ENCODE measurements around the gene DUSP16.

Gene DUSP16

DNA sequence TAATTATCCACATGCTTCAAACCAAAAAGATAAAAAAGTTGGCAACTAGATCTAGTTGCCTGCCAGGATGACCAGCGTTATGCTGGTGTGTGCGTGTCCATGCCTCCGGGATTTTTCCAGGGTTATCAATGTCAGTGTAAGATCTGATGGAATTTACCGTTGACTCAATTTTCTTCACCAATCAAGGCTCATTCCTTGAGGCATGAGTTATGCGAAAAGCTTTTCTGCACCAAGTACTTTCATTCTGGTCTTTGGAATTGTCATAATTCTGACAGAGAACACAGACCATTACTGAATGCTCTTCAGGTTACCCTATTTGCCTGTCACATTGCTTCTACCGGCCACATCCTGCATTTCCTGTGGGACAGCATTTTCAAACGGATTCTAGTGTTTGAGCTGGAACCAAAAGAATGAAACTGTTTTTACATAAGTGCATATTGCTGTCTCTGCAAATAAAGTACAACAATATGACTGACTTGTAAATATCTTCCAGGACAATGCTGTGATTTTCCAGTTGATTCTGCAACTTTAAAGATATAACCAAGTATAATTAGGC is 91.8 kb downstream of the DUSP16 start:
- TF ChIP-seq, protein P1, sequence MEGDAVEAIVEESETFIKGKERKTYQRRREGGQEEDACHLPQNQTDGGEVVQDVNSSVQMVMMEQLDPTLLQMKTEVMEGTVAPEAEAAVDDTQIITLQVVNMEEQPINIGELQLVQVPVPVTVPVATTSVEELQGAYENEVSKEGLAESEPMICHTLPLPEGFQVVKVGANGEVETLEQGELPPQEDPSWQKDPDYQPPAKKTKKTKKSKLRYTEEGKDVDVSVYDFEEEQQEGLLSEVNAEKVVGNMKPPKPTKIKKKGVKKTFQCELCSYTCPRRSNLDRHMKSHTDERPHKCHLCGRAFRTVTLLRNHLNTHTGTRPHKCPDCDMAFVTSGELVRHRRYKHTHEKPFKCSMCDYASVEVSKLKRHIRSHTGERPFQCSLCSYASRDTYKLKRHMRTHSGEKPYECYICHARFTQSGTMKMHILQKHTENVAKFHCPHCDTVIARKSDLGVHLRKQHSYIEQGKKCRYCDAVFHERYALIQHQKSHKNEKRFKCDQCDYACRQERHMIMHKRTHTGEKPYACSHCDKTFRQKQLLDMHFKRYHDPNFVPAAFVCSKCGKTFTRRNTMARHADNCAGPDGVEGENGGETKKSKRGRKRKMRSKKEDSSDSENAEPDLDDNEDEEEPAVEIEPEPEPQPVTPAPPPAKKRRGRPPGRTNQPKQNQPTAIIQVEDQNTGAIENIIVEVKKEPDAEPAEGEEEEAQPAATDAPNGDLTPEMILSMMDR (IDR thresholded peaks at IDR 0.05; ENCODE audit: low read depth, low read length): no peak
- no peak overlapping the region for H3K4me3 ChIP-seq (ENCODE audit: low read depth, low read length)

DNA sequence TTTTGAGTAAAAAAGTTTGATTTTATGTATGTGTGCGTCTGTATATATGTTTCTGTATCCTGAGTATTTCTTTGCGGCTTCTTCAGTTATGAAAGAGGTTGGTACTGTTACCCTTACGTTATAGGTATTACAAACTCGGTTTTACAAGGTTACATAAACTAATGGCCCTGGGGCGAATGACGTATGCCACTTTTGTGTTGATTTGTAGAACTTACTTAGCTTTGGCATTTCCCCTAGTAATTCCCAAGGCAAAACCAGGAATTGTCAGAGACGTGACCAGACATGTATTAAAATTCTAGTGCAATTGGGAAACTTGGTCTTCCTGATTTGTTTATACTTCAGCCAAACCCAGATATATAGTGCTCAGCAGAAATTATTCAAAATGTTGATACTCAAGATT is 93.3 kb downstream of the DUSP16 start:
- TF ChIP-seq, protein P1 (IDR thresholded peaks at IDR 0.05; ENCODE audit: low read depth, low read length): no peak
- H3K4me3 ChIP-seq (ENCODE audit: low read depth, low read length): no peak overlapping the region

DNA sequence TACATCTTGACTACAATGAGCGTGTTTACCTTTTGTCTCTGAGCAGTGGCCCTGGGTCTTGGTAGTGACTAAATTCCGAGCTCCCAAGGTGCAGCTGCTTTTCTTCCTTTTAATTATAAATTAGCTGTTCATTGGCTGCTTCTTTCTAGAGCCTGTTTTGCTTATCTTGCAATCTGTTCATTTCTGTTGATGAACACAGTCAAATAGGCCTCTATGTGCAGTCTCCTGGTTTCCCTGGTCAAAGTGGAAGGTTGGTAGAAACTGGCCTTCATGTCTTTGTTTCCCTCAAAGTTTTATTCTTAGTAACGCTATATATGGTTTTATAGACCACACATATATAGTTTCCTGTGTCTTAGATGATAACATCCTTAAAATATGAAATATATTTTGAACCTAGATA is 94.1 kb downstream of the DUSP16 start:
- TF ChIP-seq, protein P1 (IDR thresholded peaks at IDR 0.05; ENCODE audit: low read depth, low read length): no peak

DNA sequence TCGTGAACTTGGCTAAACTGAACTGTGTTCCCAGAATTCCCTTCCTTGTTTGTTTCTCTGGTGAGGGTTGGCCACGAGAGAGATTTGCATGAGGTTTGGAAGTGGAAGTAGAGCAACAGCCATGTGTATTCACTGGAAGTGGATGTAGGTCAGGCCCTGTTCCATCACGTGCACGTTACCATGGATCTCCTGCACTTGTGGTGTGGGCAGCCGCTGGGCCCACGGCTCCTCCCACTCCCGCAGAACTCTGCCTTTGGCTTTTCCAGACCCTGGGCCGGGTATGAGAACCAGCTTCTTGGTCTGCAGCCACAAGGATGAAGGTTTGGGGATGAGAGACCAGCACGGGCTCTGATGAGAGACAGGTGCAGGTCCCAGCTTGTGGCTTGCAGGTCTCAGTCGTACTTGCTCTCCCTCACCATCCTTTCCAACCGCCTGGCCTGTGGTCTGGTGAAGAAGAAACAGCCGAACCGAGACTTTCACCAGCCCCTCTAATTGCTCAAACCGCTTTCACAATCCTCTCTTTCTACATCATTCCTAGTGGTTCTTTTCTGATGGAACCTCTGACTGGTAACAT is 94.9 kb downstream of the DUSP16 start:
- H3K4me3 ChIP-seq (ENCODE audit: low read depth, low read length): no peak overlapping the region
- TF ChIP-seq, protein P1 (IDR thresholded peaks at IDR 0.05; ENCODE audit: low read depth, low read length): no peak

More for the DNA sequence above, 94.1 kb downstream of the DUSP16 start:
- no peak overlapping the region for H3K4me3 ChIP-seq (ENCODE audit: low read depth, low read length)

DNA sequence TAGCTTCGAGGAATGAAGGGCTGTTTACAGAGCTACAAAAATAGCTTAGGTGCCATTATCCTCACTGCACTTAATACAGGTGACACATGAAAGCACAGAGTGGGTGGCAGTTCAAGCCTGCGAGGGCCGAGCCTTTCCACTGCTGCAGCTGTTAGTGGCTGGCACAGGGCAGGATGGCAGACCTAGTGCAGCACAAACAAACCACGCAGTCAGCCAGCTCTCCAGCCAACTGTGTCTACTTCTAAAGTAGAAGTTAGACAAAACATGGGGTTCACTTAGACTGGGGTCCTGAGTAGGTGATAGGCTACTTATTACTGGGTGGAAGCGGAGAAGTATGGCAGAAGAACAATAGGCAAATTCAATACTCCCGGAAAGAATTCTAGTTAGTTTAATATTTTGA is 95.4 kb downstream of the DUSP16 start:
- TF ChIP-seq, protein P1 (IDR thresholded peaks at IDR 0.05; ENCODE audit: low read depth, low read length): no peak
- H3K4me3 ChIP-seq (ENCODE audit: low read depth, low read length): no peak overlapping the region

DNA sequence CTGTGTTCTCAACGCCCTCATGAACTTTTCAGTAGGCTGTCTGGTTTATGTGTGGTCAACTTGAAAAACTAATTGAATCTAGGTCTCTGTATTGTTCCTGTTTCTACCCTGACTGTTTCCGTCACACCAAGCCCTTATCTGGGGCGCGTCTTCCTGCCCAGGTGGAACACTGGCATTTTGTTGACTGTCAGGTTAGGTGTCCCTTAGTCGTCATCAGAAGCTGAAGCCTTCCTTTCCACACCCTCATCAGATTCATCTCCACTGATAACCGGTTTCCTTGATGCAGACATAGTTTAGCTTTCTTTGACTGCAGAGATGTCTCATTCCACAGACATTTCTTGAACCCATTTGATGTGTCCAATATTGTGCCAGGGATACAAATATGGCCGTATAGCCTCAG is 96.5 kb downstream of the DUSP16 start:
- no peak overlapping the region for H3K4me3 ChIP-seq (ENCODE audit: low read depth, low read length)
- TF ChIP-seq, protein P1 (IDR thresholded peaks at IDR 0.05; ENCODE audit: low read depth, low read length): no peak

DNA sequence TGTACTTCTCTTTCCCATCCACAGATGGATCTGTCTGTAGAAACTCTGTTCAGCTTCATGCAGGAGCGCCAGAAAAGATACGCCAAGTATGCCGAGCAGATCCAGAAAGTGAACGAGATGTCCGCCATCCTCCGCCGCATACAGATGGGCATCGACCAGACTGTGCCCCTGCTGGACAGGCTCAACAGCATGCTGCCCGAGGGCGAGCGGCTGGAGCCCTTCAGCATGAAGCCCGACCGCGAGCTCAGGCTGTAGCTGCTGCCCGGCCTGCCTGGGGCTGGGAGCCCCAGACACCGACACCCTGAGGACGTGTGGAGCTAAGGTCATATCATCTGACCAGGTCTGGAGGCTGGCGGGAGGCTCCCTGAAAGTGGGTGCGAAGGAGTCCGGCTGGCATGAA is 97.1 kb downstream of the DUSP16 start:
- TF ChIP-seq, protein P1 (IDR thresholded peaks at IDR 0.05; ENCODE audit: low read depth, low read length): no peak

More for the DNA sequence above, 97.1 kb downstream of the DUSP16 start:
- H3K4me3 ChIP-seq (ENCODE audit: low read depth, low read length): no peak overlapping the region
